SK-N-SH treated with all-trans-retinoic acid at 6 μM for 48 hours (cell line): ENCODE results near the gene GCNT2.

Source experiments
- RARB ChIP-seq: fragments of 250-450 bp; sonication (Bioruptor Pico); IDR thresholded peaks from 2 replicates; pipeline ENCODE4 v1.8.0; 2021; ENCODE audit warnings: mild to moderate bottlenecking, moderate library complexity
- TOX ChIP-seq: fragments of 250-450 bp; sonication (Bioruptor Pico); IDR thresholded peaks from 2 replicates; pipeline ENCODE4 v1.8.0; 2021; ENCODE audit warnings: mild to moderate bottlenecking, moderate library complexity, borderline replicate concordance
- ZNF8 ChIP-seq: fragments of 450-650 bp; formaldehyde crosslinking; IDR thresholded peaks from 2 replicates; pipeline ENCODE4 v1.5.0; 2020; ENCODE audit warnings: mild to moderate bottlenecking, moderate library complexity
- TF ChIP-seq, protein P1 (sequence below): fragments of 250-450 bp; sonication (Bioruptor Pico); IDR thresholded peaks from 2 replicates; pipeline ENCODE4 v1.8.0; 2020; ENCODE audit warnings: mild to moderate bottlenecking, moderate library complexity, borderline replicate concordance
- TF ChIP-seq, protein P2 (sequence below): fragments of 250-450 bp; sonication (Bioruptor Pico); IDR thresholded peaks from 2 replicates; pipeline ENCODE4 v1.5.1; 2021; ENCODE audit warnings: mild to moderate bottlenecking, moderate library complexity

DNA sequence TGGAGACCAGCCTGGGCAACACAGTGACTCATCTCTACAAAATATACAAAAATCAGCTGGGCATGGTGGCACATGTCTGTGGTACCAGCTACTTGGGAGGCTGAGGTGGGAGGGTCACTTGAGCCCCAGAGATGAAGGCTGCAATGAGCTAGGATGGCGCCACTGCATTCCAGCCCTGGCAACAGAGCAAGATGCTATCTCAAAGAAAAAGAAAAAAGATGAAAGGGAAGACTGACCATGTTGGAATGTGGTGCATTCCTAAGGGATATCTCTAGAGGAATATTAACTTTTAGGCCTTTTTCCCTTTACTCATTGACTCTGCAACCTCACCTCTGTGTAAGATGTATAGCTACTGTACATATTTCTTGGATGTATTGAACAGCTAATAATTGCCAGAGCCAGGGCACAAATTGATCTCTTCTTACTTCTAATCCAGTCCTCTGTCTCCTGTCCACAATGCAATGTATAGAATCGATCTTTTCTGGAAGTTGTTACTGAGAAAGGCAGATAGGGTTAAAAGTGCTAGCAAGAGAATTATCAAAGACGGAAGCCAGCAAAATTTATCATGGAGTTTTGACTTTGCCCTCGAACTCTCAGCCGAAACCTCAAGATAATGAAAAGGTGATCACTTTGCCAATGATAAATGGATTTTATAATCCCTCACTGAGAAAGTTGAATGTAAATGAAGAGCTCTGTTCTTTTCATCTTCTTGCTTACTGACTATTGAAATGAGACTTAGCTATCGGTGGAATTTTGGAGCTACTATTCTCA is 46.3 kb downstream of the GCNT2 start:
- TF ChIP-seq RARB (CRISPR knock-in tag) = no peak
- no peak for TF ChIP-seq TOX (CRISPR knock-in tag)
- TF ChIP-seq, protein P1, sequence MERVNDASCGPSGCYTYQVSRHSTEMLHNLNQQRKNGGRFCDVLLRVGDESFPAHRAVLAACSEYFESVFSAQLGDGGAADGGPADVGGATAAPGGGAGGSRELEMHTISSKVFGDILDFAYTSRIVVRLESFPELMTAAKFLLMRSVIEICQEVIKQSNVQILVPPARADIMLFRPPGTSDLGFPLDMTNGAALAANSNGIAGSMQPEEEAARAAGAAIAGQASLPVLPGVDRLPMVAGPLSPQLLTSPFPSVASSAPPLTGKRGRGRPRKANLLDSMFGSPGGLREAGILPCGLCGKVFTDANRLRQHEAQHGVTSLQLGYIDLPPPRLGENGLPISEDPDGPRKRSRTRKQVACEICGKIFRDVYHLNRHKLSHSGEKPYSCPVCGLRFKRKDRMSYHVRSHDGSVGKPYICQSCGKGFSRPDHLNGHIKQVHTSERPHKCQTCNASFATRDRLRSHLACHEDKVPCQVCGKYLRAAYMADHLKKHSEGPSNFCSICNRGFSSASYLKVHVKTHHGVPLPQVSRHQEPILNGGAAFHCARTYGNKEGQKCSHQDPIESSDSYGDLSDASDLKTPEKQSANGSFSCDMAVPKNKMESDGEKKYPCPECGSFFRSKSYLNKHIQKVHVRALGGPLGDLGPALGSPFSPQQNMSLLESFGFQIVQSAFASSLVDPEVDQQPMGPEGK (CRISPR knock-in tag) = no peak
- no peak for TF ChIP-seq ZNF8
- TF ChIP-seq, protein P2, sequence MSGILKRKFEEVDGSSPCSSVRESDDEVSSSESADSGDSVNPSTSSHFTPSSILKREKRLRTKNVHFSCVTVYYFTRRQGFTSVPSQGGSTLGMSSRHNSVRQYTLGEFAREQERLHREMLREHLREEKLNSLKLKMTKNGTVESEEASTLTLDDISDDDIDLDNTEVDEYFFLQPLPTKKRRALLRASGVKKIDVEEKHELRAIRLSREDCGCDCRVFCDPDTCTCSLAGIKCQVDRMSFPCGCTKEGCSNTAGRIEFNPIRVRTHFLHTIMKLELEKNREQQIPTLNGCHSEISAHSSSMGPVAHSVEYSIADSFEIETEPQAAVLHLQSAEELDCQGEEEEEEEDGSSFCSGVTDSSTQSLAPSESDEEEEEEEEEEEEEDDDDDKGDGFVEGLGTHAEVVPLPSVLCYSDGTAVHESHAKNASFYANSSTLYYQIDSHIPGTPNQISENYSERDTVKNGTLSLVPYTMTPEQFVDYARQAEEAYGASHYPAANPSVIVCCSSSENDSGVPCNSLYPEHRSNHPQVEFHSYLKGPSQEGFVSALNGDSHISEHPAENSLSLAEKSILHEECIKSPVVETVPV (CRISPR knock-in tag) = no peak
